ENCODE data around the gene TESK1.

The TESK1 gene

GRCh38 chr9:35604578-35605350, at the start of gene TESK1:
TESK1 (plus strand) TSS chr9:35605262; CDS start chr9:35605620, 358 bp downstream.
- DNase-seq (ENCODE audit: low spot score) = peak; percentile 92

- DNase-seq (ENCODE audit: low spot score) = no peak
Measured at GRCh38 chr9:35555881-35556280, 49.2 kb upstream of the TESK1 start.

- DNase-seq (ENCODE audit: low spot score) = no peak
Measured at GRCh38 chr9:35556776-35557175, 48.3 kb upstream of the TESK1 start.

GRCh38 chr9:35557320-35557719, 47.7 kb upstream of the TESK1 start:
- DNase-seq (ENCODE audit: low spot score) = no peak

- no peak for DNase-seq (ENCODE audit: low spot score)
Measured at GRCh38 chr9:35558185-35558584, 46.9 kb upstream of the TESK1 start.

GRCh38 chr9:35559792-35560530, 45.1 kb upstream of the TESK1 start:
- DNase-seq (ENCODE audit: low spot score) = no peak

GRCh38 chr9:35560625-35561337, 44.3 kb upstream of the TESK1 start:
- no peak for DNase-seq (ENCODE audit: low spot score)

GRCh38 chr9:35561468-35562261, 43.4 kb upstream of the TESK1 start:
- DNase-seq (ENCODE audit: low spot score) = no peak

GRCh38 chr9:35562895-35563780, 41.9 kb upstream of the TESK1 start:
- no peak for DNase-seq (ENCODE audit: low spot score)

- DNase-seq (ENCODE audit: low spot score) = no peak
Measured at GRCh38 chr9:35563791-35564197, 41.3 kb upstream of the TESK1 start.

- no peak for DNase-seq (ENCODE audit: low spot score)
Measured at GRCh38 chr9:35564658-35565061, 40.4 kb upstream of the TESK1 start.

- DNase-seq (ENCODE audit: low spot score) = no peak
Measured at GRCh38 chr9:35566417-35566816, 38.6 kb upstream of the TESK1 start.

- no peak for DNase-seq (ENCODE audit: low spot score)
Measured at GRCh38 chr9:35568196-35568595, 36.9 kb upstream of the TESK1 start.

GRCh38 chr9:35569206-35569605, 35.9 kb upstream of the TESK1 start:
- DNase-seq (ENCODE audit: low spot score) = no peak

GRCh38 chr9:35570709-35571504, 34.2 kb upstream of the TESK1 start:
- no peak for DNase-seq (ENCODE audit: low spot score)

GRCh38 chr9:35574578-35575122, 30.4 kb upstream of the TESK1 start:
- DNase-seq (ENCODE audit: low spot score) = no peak

- no peak for DNase-seq (ENCODE audit: low spot score)
Measured at GRCh38 chr9:35575478-35575877, 29.6 kb upstream of the TESK1 start.

- no peak for DNase-seq (ENCODE audit: low spot score)
Measured at GRCh38 chr9:35577486-35577885, 27.6 kb upstream of the TESK1 start.

GRCh38 chr9:35579130-35579529, 25.9 kb upstream of the TESK1 start:
- DNase-seq (ENCODE audit: low spot score) = no peak

All from germinal center (tissue), 1 donor.